Mesenchymal stem cell (in vitro differentiated cells and primary cell): ENCODE data around the gene EVA1B.
A peak's percentile ranks its signal among the peaks of the same experiment; 100 is the strongest.

Experiments used
- DNase-seq: peaks from one replicate; pipeline ENCODE4 v3.0.0-alpha.2; 2013
- H2AFZ ChIP-seq: one replicate; pipeline ENCODE4 v1.6.1; 2013; ENCODE audit warnings: low read depth, mild to moderate bottlenecking, control low read depth, inconsistent platforms, low read length, moderate library complexity
- H2AK5ac ChIP-seq: 2 replicates; pipeline ENCODE4 v1.6.1; 2013; ENCODE audit warnings: low read length, moderate library complexity, mild to moderate bottlenecking, inconsistent platforms; ENCODE audit not compliant: severe bottlenecking
- H2BK120ac ChIP-seq: one replicate; pipeline ENCODE4 v1.6.1; 2013; ENCODE audit warnings: low read depth, mild to moderate bottlenecking, inconsistent platforms, low read length, moderate library complexity
- H2BK12ac ChIP-seq, 2 experiments: one replicate each; pipeline ENCODE4 v1.6.1; 2013; ENCODE audit warnings: inconsistent platforms in 2 of 2, low read length in 2 of 2, mild to moderate bottlenecking in 2 of 2, moderate library complexity in 2 of 2, control low read depth in 1 of 2
- H2BK15ac ChIP-seq: one replicate; pipeline ENCODE4 v1.6.1; 2013; ENCODE audit warnings: mild to moderate bottlenecking, low read depth, inconsistent platforms; ENCODE audit not compliant: poor library complexity, severe bottlenecking
- H2BK5ac ChIP-seq: 2 replicates; pipeline ENCODE4 v1.6.1; 2013; ENCODE audit warnings: low read depth, mild to moderate bottlenecking, low read length, control low read depth, inconsistent platforms; ENCODE audit not compliant: poor library complexity, severe bottlenecking
- H3K14ac ChIP-seq, 2 experiments: one replicate each; pipeline ENCODE4 v1.6.1; 2013; ENCODE audit warnings: inconsistent platforms in 2 of 2, low read length in 2 of 2, control low read depth in 1 of 2, mild to moderate bottlenecking in 1 of 2, moderate library complexity in 1 of 2
- H3K18ac ChIP-seq, 2 experiments: one replicate each; pipeline ENCODE4 v1.6.1; 2013; ENCODE audit warnings: inconsistent platforms in 2 of 2, low read length in 2 of 2, control low read depth in 1 of 2, low read depth in 1 of 2, mild to moderate bottlenecking in 1 of 2
- H3K23ac ChIP-seq, 2 experiments: one replicate each; pipeline ENCODE4 v1.6.1; 2013; ENCODE audit warnings: inconsistent platforms in 2 of 2, low read length in 2 of 2, mild to moderate bottlenecking in 2 of 2, moderate library complexity in 2 of 2, control low read depth in 1 of 2
- H3K27ac ChIP-seq: 2 replicates; pipeline ENCODE4 v1.5.1; 2013; ENCODE audit warnings: mild to moderate bottlenecking, moderate library complexity, low read length, control low read depth, inconsistent platforms; ENCODE audit not compliant: poor library complexity, severe bottlenecking
- H3K27me3 ChIP-seq, 2 experiments: 2 replicates each; pipeline versions ENCODE4 v1.6.1 to v1.7.0; 2013; ENCODE audit warnings: low read length in 2 of 2, mild to moderate bottlenecking in 2 of 2, moderate library complexity in 2 of 2, control low read depth in 1 of 2, inconsistent platforms in 1 of 2; ENCODE audit not compliant: control insufficient read depth in 1 of 2, insufficient read depth in 1 of 2
- H3K36me3 ChIP-seq, 2 experiments: 2 replicates each; pipeline versions ENCODE4 v1.6.1 to v1.7.0; 2013; ENCODE audit warnings: low read length in 2 of 2, control low read depth in 1 of 2, inconsistent platforms in 1 of 2, low read depth in 1 of 2, mild to moderate bottlenecking in 1 of 2; ENCODE audit not compliant: insufficient read depth in 2 of 2, control insufficient read depth in 1 of 2
- H3K4ac ChIP-seq, 2 experiments: one replicate each; pipeline ENCODE4 v1.6.1; 2013; ENCODE audit warnings: inconsistent platforms in 2 of 2, low read length in 2 of 2, mild to moderate bottlenecking in 2 of 2, moderate library complexity in 2 of 2, control low read depth in 1 of 2, low read depth in 1 of 2
- H3K4me1 ChIP-seq: 2 replicates; pipeline ENCODE4 v1.6.1; 2013; ENCODE audit warnings: low read depth, low read length, control low read depth; ENCODE audit not compliant: control insufficient read depth, insufficient read depth
- H3K4me2 ChIP-seq: 2 replicates; pipeline ENCODE4 v1.6.1; 2013; ENCODE audit warnings: low read length, mild to moderate bottlenecking, inconsistent platforms; ENCODE audit not compliant: poor library complexity, severe bottlenecking
- H3K4me3 ChIP-seq, 2 experiments: 2 replicates each; pipeline versions ENCODE4 v1.5.1 to v1.7.0; 2013; ENCODE audit warnings: low read length in 2 of 2, mild to moderate bottlenecking in 2 of 2, control low read depth in 1 of 2, low read depth in 1 of 2; ENCODE audit not compliant: insufficient read depth in 1 of 2
- H3K79me1 ChIP-seq: replicated peaks from 2 replicates; pipeline ENCODE4 v1.6.1; 2013; ENCODE audit warnings: mild to moderate bottlenecking, control low read depth, low read length, inconsistent platforms; ENCODE audit not compliant: poor library complexity, severe bottlenecking
- H3K9ac ChIP-seq: 2 replicates; pipeline ENCODE4 v1.7.0; 2013; ENCODE audit warnings: mild to moderate bottlenecking, low read length, moderate library complexity
- H3K9me3 ChIP-seq: 2 replicates; pipeline ENCODE4 v1.7.0; 2013; ENCODE audit warnings: mild to moderate bottlenecking, low read length; ENCODE audit not compliant: control insufficient read depth
- H4K8ac ChIP-seq: one replicate; pipeline ENCODE4 v1.6.1; 2013; ENCODE audit warnings: inconsistent platforms, mild to moderate bottlenecking, low read length, moderate library complexity
- H4K91ac ChIP-seq: one replicate; pipeline ENCODE4 v1.6.1; 2013; ENCODE audit warnings: mild to moderate bottlenecking, low read length, inconsistent platforms
- WGBS: methylation state at CpG from one replicate; pipeline ENCODE4 v1.1.7; 2013; ENCODE audit warnings: mixed read lengths; 5-methylcytosine and 5-hydroxymethylcytosine counted together

The EVA1B gene

GRCh38 chr1:36359911-36360550, 36.6 kb upstream of the EVA1B start:
- Histone ChIP-seq H3K4me1 (peaks cover 13% of the 10 kb centered on the region), H3K27me3 (no peaks in the 10 kb centered on the region), H2AK5ac (no peak overlapping the region), H2BK5ac (no peak overlapping the region), H3K4ac (no peak overlapping the region), H2BK120ac (no peak overlapping the region), H3K27ac (no peak overlapping the region), H4K8ac (no peak overlapping the region), H3K36me3 (peaks cover 61 to 72% of the 10 kb centered on the region in 2 experiments), H2BK12ac (no peak overlapping the region), H3K23ac (no peak overlapping the region), H3K9ac (no peak overlapping the region), H2BK15ac (no peak overlapping the region), H3K9me3 (no peaks in the 10 kb centered on the region), H2AFZ (no peak overlapping the region), H3K4me3 (no peak overlapping the region), H4K91ac (no peak overlapping the region), H3K4me2 (no peak overlapping the region), H3K18ac (no peak overlapping the region), H3K79me1 (peaks cover 37% of the 10 kb centered on the region), H3K14ac (no peak overlapping the region)
- WGBS: 91% methylated on average over 6 of the region's 6 CpGs
- peak; percentile 38 for DNase-seq

GRCh38 chr1:36359383-36359782, 35.9 kb upstream of the EVA1B start:
- Histone ChIP-seq H4K8ac (peak overlapping the region; percentile 19), H3K4me3 (no peak overlapping the region), H3K27ac (no peak overlapping the region), H2AK5ac (no peak overlapping the region), H4K91ac (no peak overlapping the region), H2BK120ac (no peak overlapping the region), H3K9ac (no peak overlapping the region), H3K18ac (no peak overlapping the region), H2AFZ (no peak overlapping the region), H2BK15ac (no peak overlapping the region), H3K79me1 (peaks cover 39% of the 10 kb centered on the region), H3K36me3 (peaks cover 67 to 79% of the 10 kb centered on the region in 2 experiments), H3K14ac (no peak overlapping the region), H3K27me3 (no peaks in the 10 kb centered on the region), H2BK5ac (no peak overlapping the region), H3K23ac (no peak overlapping the region), H2BK12ac (no peak overlapping the region), H3K4me2 (no peak overlapping the region), H3K4ac (no peak overlapping the region), H3K9me3 (no peaks in the 10 kb centered on the region), H3K4me1 (peaks cover 13% of the 10 kb centered on the region)
- 97% methylated on average over 5 of the region's 5 CpGs for WGBS
- DNase-seq: no peak

DNA sequence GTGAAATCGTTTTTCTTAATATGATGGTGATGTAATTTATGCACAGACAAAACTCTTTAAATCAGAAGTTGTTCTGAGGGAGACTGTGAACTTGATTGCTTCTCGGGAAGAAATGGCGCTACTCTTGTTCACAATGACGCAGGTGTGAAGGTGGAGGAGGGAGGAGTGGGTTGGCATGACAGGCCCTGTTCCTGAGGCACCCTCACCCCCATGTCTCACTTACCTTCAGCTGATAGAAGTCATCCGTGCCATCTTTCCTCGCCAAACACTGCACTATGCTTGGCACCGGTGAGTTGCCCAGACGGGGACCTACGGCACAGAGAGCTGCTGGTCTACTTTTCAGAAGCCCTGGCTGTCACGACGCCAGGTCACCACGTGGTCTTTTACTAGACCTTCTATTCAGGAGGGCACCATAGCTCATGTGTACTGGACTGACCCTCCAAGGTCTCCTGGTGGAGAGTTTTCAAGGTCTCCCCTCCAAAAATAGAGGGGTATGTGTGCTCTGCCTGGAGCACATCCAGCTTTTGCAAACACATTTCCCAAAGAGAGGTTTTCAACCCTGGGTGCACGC, 35.2 kb upstream of the EVA1B start:
- Histone ChIP-seq H3K9me3 (no peaks in the 10 kb centered on the region), H3K4me3 (no peak overlapping the region), H2AK5ac (no peak overlapping the region), H3K79me1 (peaks cover 41% of the 10 kb centered on the region), H3K4me2 (no peak overlapping the region), H2BK15ac (no peak overlapping the region), H3K27me3 (no peaks in the 10 kb centered on the region), H3K23ac (no peak overlapping the region), H3K4me1 (peaks cover 13% of the 10 kb centered on the region), H2AFZ (no peak overlapping the region), H3K4ac (no peak overlapping the region), H3K14ac (no peak overlapping the region), H3K9ac (no peak overlapping the region), H2BK120ac (no peak overlapping the region), H3K18ac (no peak overlapping the region), H4K91ac (no peak overlapping the region), H2BK12ac (no peak overlapping the region), H3K36me3 (peaks cover 72 to 87% of the 10 kb centered on the region in 2 experiments), H3K27ac (no peak overlapping the region), H2BK5ac (no peak overlapping the region), H4K8ac (no peak overlapping the region)
- DNase-seq: no peak
- 98% methylated on average over 12 of the region's 13 CpGs for WGBS

GRCh38 chr1:36355811-36356210, 32.4 kb upstream of the EVA1B start:
- no peak overlapping the region for H3K4ac ChIP-seq
- H3K18ac ChIP-seq: no peak overlapping the region
- no peak overlapping the region for H2AK5ac ChIP-seq
- no peak overlapping the region for H2BK15ac ChIP-seq
- H2BK120ac ChIP-seq: no peak overlapping the region
- no peak overlapping the region for H3K14ac ChIP-seq
- 83% methylated on average over 4 of the region's 4 CpGs for WGBS
- no peak overlapping the region for H3K27ac ChIP-seq
- H2BK12ac ChIP-seq: no peak overlapping the region
- H4K8ac ChIP-seq: no peak overlapping the region
- H3K4me3 ChIP-seq: no peak overlapping the region
- H2AFZ ChIP-seq: no peak overlapping the region
- H3K9me3 ChIP-seq: no peaks in the 10 kb centered on the region
- peaks cover 69 to 77% of the 10 kb centered on the region in 2 experiments for H3K36me3 ChIP-seq
- H2BK5ac ChIP-seq: no peak overlapping the region
- H3K4me1 ChIP-seq: peaks cover 36% of the 10 kb centered on the region
- H3K23ac ChIP-seq: no peak overlapping the region
- DNase-seq: no peak
- H3K79me1 ChIP-seq: peaks cover 35% of the 10 kb centered on the region
- no peak overlapping the region for H3K4me2 ChIP-seq
- H3K9ac ChIP-seq: no peak overlapping the region
- H4K91ac ChIP-seq: no peak overlapping the region
- H3K27me3 ChIP-seq: no peaks in the 10 kb centered on the region
